A673 (cell line): ENCODE results near the gene ELAVL1.

Experiments
- EZH2 ChIP-seq: fragments of 200-600 bp; sonication (generic); IDR thresholded peaks from 2 replicates; pipeline ENCODE4 v1.6.1; 2017; ENCODE audit warnings: borderline replicate concordance, low read depth, mild to moderate bottlenecking, mixed read lengths, antibody characterized with exemption, low read length; ENCODE audit not compliant: poor library complexity, severe bottlenecking
- TF ChIP-seq, protein P1 (sequence below): fragments of 300-800, 200-600 bp; sonication (generic); conservative IDR thresholded peaks from 2 replicates; pipeline ENCODE4 v1.5.1; 2017; ENCODE audit warnings: low read depth, mild to moderate bottlenecking, antibody characterized with exemption, low read length, moderate library complexity, mixed read lengths

DNA sequence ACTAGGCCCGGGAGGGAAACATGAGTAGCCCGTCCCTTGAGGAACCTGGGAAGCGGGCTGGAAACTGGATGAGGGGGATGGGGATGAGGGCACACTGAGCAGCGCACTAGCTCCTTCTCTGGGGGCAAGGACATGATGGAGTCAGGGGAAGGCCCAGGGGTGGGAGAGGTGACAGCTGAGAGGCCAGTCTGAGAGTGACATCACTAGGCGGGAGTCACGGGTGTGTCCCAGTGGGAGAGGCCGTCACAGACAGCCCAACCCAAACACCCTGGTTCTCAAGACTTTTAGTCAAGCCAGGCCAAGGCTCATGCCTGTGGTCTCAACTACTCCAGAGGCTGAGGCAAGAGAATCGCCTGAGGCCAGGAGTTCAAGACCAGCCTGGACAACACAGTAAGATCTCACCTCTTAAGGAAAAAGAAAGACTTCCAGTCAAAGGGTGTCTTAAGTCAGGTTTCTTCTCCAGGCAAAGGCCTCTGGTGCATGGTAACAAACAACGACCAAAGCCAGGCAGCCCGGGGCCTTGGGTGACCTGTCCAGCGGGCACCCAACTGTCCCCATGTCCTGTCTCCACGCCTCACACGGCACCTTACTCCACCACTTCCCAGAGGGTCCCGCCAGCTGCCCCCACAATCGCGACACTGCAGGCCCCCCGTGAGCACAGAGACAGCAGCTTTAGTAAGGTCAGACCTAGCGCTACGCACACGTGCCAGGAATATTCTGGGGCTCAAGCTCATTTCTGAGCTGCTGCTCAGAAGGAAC, 36.5 kb downstream of the ELAVL1 start:
- TF ChIP-seq EZH2: no peak
- TF ChIP-seq, protein P1, sequence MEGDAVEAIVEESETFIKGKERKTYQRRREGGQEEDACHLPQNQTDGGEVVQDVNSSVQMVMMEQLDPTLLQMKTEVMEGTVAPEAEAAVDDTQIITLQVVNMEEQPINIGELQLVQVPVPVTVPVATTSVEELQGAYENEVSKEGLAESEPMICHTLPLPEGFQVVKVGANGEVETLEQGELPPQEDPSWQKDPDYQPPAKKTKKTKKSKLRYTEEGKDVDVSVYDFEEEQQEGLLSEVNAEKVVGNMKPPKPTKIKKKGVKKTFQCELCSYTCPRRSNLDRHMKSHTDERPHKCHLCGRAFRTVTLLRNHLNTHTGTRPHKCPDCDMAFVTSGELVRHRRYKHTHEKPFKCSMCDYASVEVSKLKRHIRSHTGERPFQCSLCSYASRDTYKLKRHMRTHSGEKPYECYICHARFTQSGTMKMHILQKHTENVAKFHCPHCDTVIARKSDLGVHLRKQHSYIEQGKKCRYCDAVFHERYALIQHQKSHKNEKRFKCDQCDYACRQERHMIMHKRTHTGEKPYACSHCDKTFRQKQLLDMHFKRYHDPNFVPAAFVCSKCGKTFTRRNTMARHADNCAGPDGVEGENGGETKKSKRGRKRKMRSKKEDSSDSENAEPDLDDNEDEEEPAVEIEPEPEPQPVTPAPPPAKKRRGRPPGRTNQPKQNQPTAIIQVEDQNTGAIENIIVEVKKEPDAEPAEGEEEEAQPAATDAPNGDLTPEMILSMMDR: no peak
